ENCODE results near the gene RASL12. TPM values are rescaled to one million over a fixed set of nuclear protein-coding genes. Genes with fewer than 3 reads are reported as not detected.
A peak's percentile ranks its signal among the peaks of the same experiment; 100 is the strongest.
"Not testable (repeated sequence)": the region's sequence is repeated elsewhere in the genome, so short reads cannot be mapped to it uniquely, and the experiment has no call there.

Gene RASL12
- total RNA-seq, 1 donor from 2014 or later = 0.69 TPM

- TF ChIP-seq CTCF (IDR thresholded peaks at IDR 0.05; ENCODE audit: unreplicated experiment) = no peak
- H3K36me3 Mint-ChIP-seq (ENCODE audit: low read depth, unreplicated experiment) = peaks cover 6% of the 10 kb centered on the region
- H3K27ac Mint-ChIP-seq (ENCODE audit: unreplicated experiment) = no peak overlapping the region
- no peaks in the 10 kb centered on the region for H3K9me3 Mint-ChIP-seq (ENCODE audit: unreplicated experiment)
- peaks cover 14% of the 10 kb centered on the region for H3K27me3 Mint-ChIP-seq (ENCODE audit: unreplicated experiment)
- DNase-seq (ENCODE audit: low spot score) = peak; percentile 74
- peaks cover 16% of the 10 kb centered on the region for H3K4me1 Mint-ChIP-seq (ENCODE audit: unreplicated experiment)
- peak overlapping the region; percentile 16 for H3K4me3 Mint-ChIP-seq (ENCODE audit: unreplicated experiment)
Measured at GRCh38 chr15:65077981-65078352, 10.2 kb upstream of the RASL12 start.

GRCh38 chr15:65077291-65077980, 9.6 kb upstream of the RASL12 start:
- no peak for DNase-seq (ENCODE audit: low spot score)
- peaks cover 11% of the 10 kb centered on the region for H3K4me1 Mint-ChIP-seq (ENCODE audit: unreplicated experiment)

GRCh38 chr15:65076486-65077290, 8.9 kb upstream of the RASL12 start, which contains the start of gene KBTBD13:
KBTBD13 (plus strand) TSS chr15:65076746; CDS start chr15:65076816, 70 bp downstream.
- DNase-seq (ENCODE audit: low spot score) = no peak
- Mint-ChIP-seq H3K27ac (ENCODE audit: unreplicated experiment) (no peak within 1 kb of the TSS), H3K27me3 (ENCODE audit: unreplicated experiment) (peaks cover 12% of the 10 kb centered on the region), H3K36me3 (ENCODE audit: low read depth, unreplicated experiment) (peaks cover 6% of the 10 kb centered on the region), H3K4me3 (ENCODE audit: unreplicated experiment) (no peak within 1 kb of the TSS), H3K4me1 (ENCODE audit: unreplicated experiment) (peaks cover 9% of the 10 kb centered on the region), H3K9me3 (ENCODE audit: unreplicated experiment) (no peaks in the 10 kb centered on the region)
- no peak for TF ChIP-seq CTCF (IDR thresholded peaks at IDR 0.05; ENCODE audit: unreplicated experiment)

More at GRCh38 chr15:65077291-65077980, 9.6 kb upstream of the RASL12 start:
- peaks cover 6% of the 10 kb centered on the region for H3K36me3 Mint-ChIP-seq (ENCODE audit: low read depth, unreplicated experiment)
- no peak overlapping the region for H3K27ac Mint-ChIP-seq (ENCODE audit: unreplicated experiment)
- no peak for TF ChIP-seq CTCF (IDR thresholded peaks at IDR 0.05; ENCODE audit: unreplicated experiment)
- no peak overlapping the region for H3K4me3 Mint-ChIP-seq (ENCODE audit: unreplicated experiment)
- H3K27me3 Mint-ChIP-seq (ENCODE audit: unreplicated experiment) = peaks cover 10% of the 10 kb centered on the region
- H3K9me3 Mint-ChIP-seq (ENCODE audit: unreplicated experiment) = no peaks in the 10 kb centered on the region

- not testable (repeated sequence) for H3K27ac Mint-ChIP-seq (ENCODE audit: unreplicated experiment); H3K9me3 Mint-ChIP-seq (ENCODE audit: unreplicated experiment); H3K4me1 Mint-ChIP-seq (ENCODE audit: unreplicated experiment); DNase-seq (ENCODE audit: low spot score); H3K4me3 Mint-ChIP-seq (ENCODE audit: unreplicated experiment); H3K36me3 Mint-ChIP-seq (ENCODE audit: low read depth, unreplicated experiment)
- peaks cover 13% of the 10 kb centered on the region for H3K27me3 Mint-ChIP-seq (ENCODE audit: unreplicated experiment)
Measured at GRCh38 chr15:65075607-65076395, 8.0 kb upstream of the RASL12 start.

- H3K9me3 Mint-ChIP-seq (ENCODE audit: unreplicated experiment); H3K27ac Mint-ChIP-seq (ENCODE audit: unreplicated experiment): not testable (repeated sequence)
Measured at GRCh38 chr15:65074946-65075345, 7.2 kb upstream of the RASL12 start.

More at GRCh38 chr15:65074946-65075345, 7.2 kb upstream of the RASL12 start:
- peaks cover 15% of the 10 kb centered on the region for H3K27me3 Mint-ChIP-seq (ENCODE audit: unreplicated experiment)
- H3K4me1 Mint-ChIP-seq (ENCODE audit: unreplicated experiment); H3K4me3 Mint-ChIP-seq (ENCODE audit: unreplicated experiment); DNase-seq (ENCODE audit: low spot score); H3K36me3 Mint-ChIP-seq (ENCODE audit: low read depth, unreplicated experiment): not testable (repeated sequence)

All from endothelial cell (in vitro differentiated cells).